DMS 273 (cell line): ENCODE data around the gene DDX50.
"Not testable (repeated sequence)": the region's sequence is repeated elsewhere in the genome, so short reads cannot be mapped to it uniquely, and the experiment has no call there.

Experiments
- DNase-seq: peaks from one replicate; lab custom pipeline; 2025; ENCODE audit not compliant: unreplicated experiment; lab: John Stamatoyannopoulos, UW

DDX50 gene, protein sequence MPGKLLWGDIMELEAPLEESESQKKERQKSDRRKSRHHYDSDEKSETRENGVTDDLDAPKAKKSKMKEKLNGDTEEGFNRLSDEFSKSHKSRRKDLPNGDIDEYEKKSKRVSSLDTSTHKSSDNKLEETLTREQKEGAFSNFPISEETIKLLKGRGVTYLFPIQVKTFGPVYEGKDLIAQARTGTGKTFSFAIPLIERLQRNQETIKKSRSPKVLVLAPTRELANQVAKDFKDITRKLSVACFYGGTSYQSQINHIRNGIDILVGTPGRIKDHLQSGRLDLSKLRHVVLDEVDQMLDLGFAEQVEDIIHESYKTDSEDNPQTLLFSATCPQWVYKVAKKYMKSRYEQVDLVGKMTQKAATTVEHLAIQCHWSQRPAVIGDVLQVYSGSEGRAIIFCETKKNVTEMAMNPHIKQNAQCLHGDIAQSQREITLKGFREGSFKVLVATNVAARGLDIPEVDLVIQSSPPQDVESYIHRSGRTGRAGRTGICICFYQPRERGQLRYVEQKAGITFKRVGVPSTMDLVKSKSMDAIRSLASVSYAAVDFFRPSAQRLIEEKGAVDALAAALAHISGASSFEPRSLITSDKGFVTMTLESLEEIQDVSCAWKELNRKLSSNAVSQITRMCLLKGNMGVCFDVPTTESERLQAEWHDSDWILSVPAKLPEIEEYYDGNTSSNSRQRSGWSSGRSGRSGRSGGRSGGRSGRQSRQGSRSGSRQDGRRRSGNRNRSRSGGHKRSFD

GRCh38 chr10:68901105-68901927, at the start of gene DDX50:
DDX50 (plus strand) TSS chr10:68901315; CDS start chr10:68901385, 70 bp downstream.
- peak; percentile 99 for DNase-seq

- DNase-seq, result no peak
These were observed 44.8 kb upstream of the DDX50 start for GRCh38 chr10:68856352-68856751.

- no peak for DNase-seq
These were observed 44.1 kb upstream of the DDX50 start for GRCh38 chr10:68857005-68857404.

DNA sequence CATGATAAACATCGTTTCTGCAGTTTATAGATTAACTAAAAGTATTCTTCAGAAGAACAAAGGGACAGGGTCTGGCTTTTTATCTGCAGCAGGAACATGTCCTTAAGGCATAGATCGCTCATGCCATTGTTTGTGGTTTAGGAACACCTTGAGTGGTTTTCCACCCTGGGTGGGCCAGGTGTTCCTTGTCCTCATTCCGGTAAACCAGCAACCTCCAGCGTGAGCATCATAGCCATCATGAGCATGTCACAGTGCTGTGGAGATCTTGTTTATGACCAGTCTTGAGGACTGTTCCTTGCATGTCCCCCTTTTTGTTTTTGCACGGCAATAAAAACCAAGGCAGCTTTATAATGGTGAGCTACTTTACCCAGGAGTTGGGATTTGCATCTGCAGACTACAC, 39.9 kb upstream of the DDX50 start:
- peak; percentile 2 for DNase-seq

- no peak for DNase-seq
These were observed 36.5 kb upstream of the DDX50 start for GRCh38 chr10:68864611-68865010.

GRCh38 chr10:68868173-68868572, 32.9 kb upstream of the DDX50 start:
- not testable (repeated sequence) for DNase-seq

- no peak for DNase-seq
These were observed 31.5 kb upstream of the DDX50 start for GRCh38 chr10:68869623-68870022.

DNA sequence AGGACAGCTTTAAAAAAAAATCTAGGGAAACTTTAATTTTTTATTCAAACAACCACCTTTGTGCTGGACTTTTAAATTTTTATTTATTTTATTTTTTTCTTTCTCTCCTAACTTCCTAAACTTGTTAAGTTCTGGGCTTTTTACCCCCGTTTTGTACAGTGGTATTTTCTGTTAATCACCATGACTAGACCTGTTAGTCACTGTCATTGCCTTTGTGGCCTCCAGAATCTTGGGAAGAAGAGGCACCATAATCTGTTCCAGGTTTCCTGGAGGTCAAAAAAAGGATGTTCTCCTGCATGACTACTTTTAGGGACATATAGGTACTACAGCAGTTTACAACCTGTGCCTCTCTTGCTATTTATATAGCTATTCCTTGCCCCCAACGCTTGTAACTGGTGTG, 31.1 kb upstream of the DDX50 start:
- no peak for DNase-seq

DNA sequence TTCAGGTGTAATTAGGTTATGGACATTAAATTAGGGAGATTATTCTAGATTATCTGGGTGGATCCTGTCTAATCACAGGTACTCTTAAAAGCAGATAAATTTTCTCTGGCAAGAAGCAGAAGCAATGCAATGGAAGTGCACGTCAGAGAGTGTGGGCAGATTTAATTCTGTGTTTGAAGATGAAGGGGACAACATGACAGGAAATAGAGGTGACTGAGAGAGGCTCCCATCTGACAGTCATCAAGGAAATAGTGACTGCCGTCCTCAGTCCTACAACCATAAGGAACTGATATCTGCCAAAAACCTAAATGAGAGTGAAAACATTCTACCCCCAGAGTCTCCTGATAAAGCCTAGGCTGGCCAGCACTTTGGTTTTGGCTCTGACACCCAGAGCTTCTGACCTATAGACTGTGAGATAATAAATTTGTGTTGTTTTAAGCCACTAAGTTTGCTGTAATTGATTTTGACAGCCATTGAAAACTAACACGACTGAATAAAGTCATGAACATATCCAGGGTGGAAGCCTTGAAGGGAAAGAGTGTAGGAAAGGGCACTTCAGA, 30.5 kb upstream of the DDX50 start:
- no peak for DNase-seq

- DNase-seq, result peak; percentile 50
These were observed 29.9 kb upstream of the DDX50 start for GRCh38 chr10:68871105-68871711.

DNA sequence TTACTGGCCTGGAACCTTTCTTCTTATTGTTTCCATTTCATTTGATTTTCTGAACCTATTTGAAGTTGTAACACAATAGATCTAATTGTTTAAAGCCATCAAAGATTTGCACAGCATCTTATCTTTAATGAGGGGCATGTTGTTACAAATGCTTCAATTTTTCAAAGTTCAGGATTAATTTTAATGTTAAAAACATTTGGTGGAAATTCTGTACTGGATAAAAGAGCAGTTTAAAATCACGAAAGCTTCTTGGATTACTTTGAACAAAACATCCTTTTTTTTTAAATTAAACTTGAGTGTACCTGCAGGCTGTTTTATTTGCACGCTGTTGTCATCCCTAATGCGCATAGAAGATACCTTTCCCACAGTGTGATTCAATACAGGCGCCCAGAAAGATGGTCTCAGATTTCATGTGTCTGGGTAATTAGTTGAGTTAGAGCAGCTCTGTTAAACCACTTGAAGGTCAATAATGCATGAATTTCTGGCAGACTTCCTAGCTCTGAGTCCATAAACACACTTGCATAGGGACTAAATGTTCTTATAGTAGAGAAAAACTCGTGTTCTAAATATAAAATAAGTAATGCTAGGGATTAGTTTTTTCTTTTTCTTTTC, 29.3 kb upstream of the DDX50 start:
- peak; percentile 93 for DNase-seq

DNA sequence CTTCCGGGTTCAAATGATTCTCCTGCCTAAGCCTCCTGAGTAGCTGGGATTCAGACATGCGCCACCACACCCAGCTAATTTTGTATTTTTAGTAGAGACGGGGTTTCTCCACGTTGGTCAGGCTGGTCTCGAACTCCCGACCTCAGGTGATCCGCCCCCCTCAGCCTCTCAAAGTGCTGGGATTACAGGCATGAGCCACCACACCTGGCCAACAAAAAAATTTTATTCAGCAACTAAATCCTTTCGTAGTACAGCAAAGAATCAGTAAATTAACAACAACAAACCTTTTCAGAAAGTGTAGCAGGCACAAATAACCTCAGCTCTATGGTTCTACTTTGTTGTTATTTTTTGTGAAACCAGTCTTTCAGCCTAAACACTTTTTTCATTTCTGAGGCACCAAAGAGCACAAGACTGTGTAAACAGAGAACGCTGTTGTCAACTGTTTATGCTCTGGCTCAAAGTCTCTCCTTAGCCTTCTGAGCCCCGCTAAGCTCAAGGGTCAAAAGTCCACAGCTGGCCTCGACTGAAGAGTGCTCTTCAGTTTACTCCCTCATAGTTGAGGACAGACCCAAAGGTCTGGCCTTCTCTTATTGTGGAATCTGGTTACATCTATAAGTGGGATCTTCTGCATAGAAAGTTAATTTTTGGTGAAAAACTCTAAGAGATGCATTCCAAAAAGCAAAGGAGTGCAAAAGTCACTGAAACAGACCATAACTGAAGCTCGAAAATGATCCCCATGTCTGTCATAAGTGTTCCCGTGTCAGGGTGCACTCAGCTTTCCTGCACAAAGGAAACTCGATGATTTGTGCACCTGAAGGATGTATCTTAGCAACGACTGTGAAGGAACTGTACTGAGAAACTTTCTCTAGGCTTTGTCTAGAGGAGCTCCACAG, 24.6 kb upstream of the DDX50 start:
- DNase-seq, result no peak

DNA sequence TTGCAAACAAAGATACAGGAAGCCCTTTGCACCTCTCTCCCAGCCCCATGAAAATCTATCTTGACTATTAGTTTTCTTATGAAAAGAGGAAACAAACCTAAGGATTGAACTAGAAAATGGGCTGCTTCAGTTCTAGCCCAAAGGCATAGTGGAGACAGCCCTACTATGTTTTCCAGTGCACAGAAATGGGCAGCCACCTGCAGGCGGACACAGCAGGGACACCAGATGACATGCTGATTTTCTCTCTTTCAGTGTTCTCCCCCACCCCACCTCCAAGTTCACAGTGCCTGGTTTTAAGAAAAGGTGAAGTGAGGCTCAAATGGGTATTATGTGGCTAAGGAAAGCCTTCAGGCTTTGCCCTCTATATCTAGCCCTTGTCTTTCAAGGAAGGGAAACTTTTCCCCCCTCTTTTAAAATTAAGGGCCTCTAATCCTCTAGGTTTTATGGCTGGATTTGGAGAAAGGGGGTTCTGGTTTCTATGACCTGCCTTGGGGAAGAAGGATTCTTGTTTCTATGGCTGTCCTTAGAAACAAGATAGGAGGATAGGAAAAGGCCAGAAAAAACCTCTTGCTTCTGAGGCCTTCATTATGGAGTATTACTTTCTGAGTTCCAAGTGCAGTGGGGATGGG, 23.5 kb upstream of the DDX50 start:
- DNase-seq, result no peak

DNA sequence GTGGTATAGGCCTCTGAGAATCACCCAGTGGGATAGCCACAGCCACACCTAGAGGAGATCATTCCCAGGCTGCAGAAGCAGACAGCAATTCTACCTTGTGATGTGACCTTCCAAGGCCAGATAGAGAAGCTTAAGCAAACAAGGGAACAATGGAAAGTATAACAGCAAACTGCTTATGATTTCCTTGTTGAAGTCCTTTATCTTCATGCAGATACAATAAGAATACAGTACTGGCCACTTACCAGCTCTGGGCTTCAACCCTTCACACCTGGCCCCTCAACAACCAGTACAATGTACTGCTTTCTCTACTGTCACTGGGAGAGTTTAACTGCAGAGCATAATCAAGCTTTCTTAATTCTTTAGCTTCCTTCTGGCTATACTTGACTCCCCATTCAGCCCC, 22.6 kb upstream of the DDX50 start:
- no peak for DNase-seq

DNA sequence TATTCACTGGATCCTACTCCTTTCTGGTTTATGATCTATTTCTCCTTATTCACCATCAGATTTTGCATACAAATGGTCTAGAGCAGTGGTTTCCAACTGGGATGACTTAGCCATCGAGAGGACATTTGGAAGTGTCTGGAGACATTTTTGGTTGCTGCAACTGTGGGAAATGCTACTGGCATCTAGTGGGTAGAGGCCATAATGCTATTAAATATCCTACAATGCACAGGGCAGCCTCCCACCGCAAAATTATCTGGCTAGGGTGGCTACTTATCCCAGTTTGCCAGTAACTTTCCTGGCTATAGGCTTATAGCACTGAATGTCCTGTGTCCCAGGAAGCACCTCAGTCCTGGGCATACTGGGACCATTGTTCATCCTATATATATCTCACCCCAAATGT, 21.5 kb upstream of the DDX50 start:
- DNase-seq, result no peak

GRCh38 chr10:68880181-68880580, 20.9 kb upstream of the DDX50 start:
- DNase-seq, result no peak

DNA sequence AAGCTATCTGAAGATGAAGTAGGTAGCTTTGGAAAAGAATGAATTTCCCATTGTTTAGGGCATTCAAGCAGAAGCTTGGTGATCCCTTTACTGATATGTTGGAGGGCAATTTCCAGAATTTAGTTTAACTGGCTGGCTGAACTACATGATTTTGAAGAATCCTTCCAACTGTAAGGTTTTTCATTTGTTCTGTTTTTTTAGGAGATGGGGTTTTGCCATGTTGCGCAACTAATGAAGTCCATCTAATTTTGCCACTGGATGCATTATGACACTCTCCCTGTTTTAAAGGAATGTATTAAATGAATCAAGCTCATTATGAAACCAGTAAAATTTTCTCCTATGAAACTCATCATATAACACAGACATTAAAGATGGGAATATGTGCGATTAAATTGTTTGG, 6.1 kb upstream of the DDX50 start:
- no peak for DNase-seq

DNA sequence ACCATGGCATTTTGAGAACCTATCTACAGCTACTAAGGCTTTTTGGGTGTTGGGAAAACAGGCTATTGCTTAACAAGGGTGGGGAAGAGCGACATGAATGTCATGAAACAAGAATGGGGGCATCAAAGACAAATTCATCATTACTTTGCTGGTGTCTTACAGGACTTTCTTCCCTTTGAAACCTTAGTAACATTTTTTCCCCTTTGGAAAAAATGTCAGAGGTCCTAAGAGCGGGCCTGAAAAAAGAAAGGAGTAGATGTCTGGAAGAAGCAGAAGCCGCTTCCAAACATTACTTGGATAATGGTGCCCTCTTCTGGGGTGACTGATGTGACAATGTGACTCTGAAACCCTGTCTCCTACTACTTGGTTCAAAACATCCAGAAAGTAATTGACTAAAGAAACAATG, 3.8 kb upstream of the DDX50 start:
- peak; percentile 71 for DNase-seq

DNA sequence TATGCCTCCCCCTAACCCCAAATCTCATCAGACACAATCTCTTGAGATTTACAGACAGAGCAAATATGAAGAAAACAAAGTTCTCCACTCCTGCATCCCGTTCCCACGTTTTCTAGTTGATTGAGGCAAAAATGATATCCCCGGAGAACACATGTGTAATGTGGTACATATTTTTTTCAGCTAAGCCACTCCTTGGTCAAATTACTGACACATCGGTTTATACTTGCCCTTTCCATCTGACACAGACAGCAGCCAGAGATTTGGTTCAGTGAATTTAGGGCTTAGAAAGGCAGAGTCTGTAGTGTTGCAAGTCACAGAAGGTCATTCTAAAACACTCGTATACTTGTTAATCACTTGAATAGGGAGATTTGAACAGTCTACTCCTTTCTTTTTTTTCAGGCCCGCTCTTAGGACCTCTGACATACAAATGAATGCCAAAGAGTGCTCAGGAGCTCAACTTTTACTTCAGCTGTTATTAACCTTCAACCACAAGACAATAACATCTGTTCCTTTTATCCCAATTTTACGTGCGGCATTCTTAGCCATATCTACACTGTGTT, 1.8 kb upstream of the DDX50 start:
- DNase-seq, result no peak
